ENCODE data around the gene BIRC5. TPM values are rescaled to one million over a fixed set of nuclear protein-coding genes. Genes with fewer than 3 reads are reported as not detected.
A peak's percentile ranks its signal among the peaks of the same experiment; 100 is the strongest.

Gene BIRC5
- 10 to 100 TPM in 1 of 5 experiments, not detected in 4; 49.0 TPM for total RNA-seq
- not detected for polyA plus RNA-seq
- 0.54 reads per million for total RNA-seq

DNA sequence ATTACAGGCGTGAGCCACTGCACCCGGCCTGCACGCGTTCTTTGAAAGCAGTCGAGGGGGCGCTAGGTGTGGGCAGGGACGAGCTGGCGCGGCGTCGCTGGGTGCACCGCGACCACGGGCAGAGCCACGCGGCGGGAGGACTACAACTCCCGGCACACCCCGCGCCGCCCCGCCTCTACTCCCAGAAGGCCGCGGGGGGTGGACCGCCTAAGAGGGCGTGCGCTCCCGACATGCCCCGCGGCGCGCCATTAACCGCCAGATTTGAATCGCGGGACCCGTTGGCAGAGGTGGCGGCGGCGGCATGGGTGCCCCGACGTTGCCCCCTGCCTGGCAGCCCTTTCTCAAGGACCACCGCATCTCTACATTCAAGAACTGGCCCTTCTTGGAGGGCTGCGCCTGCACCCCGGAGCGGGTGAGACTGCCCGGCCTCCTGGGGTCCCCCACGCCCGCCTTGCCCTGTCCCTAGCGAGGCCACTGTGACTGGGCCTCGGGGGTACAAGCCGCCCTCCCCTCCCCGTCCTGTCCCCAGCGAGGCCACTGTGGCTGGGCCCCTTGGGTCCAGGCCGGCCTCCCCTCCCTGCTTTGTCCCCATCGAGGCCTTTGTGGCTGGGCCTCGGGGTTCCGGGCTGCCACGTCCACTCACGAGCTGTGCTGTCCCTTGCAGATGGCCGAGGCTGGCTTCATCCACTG lies at the start of gene BIRC5:
TSS of gene BIRC5 (plus strand) at position 238 of the 690 bp plus-strand sequence. CDS start at position 302, 64 bp downstream.
- Mint-ChIP-seq H3K4me3 (peak within 1 kb of the TSS; percentile 38 to 97 (median 68)), H3K4me1 (peaks cover 0 to 20% (median 4%) of the 10 kb centered on the region in 7 donors), H3K27me3 (no peaks in the 10 kb centered on the region), H3K27ac (peak within 1 kb of the TSS in 1 of 9 donors; percentile 87), H3K36me3 (peaks cover 0 to 5% (median 0%) of the 10 kb centered on the region in 5 donors), H3K9me3 (no peaks in the 10 kb centered on the region)
- CTCF ChIA-PET = interaction anchor here (1.2 kb wide), 1 partner anchor 103 kb away, joined by 3 read pairs; no protein-coding TSS in a partner anchor
- Histone ChIP-seq H3K4me3 (ENCODE audit: low read length) (peak within 1 kb of the TSS; percentile 38), H3K27ac (ENCODE audit: low read depth, low read length) (no peak within 1 kb of the TSS), H3K36me3 (ENCODE audit: control insufficient read depth in 2 of 3, insufficient read depth in 3 of 3, low read length in 3 of 3) (no peaks in the 10 kb centered on the region), H3K27me3 (ENCODE audit: control insufficient read depth in 2 of 2, insufficient read depth in 2 of 2, low read length in 2 of 2) (no peaks in the 10 kb centered on the region), H3K4me1 (ENCODE audit: control insufficient read depth in 2 of 2, insufficient read depth in 2 of 2, low read length in 2 of 2) (peaks cover 5 to 6% of the 10 kb centered on the region in 2 donors), H3K9me3 (ENCODE audit: control insufficient read depth in 2 of 3, low read length in 3 of 3) (no peaks in the 10 kb centered on the region)
- DNase-seq (peak; percentile 78 to 95 (median 88)), ATAC-seq (peak; percentile 100)
- POLR2A ChIA-PET = interaction anchor here (0.9 kb wide), 2 partner anchors 9 to 40 kb away, joined by 3 read pairs; no protein-coding TSS in a partner anchor
- intact Hi-C loops (cut with micrococcal nuclease) = loop anchor here (1.0 to 10.0 kb wide), 7 partner anchors 27 to 164 kb away; partner anchors contain the start of genes AFMID (in 1 of the 2), C17orf99 (in 1 of the 2), PGS1 (in 1 of the 2) and SYNGR2 (in 1 of the 2)

- ChIA-PET POLR2A (interaction anchor here (1.0 to 1.1 kb wide), 2 partner anchors 30 to 44 kb away, joined by 3 read pairs; no protein-coding TSS in a partner anchor), CTCF (no interaction called here)
- Histone ChIP-seq H3K36me3 (ENCODE audit: control insufficient read depth in 2 of 3, insufficient read depth in 3 of 3, low read length in 3 of 3) (no peaks in the 10 kb centered on the region), H3K9me3 (ENCODE audit: control insufficient read depth in 2 of 3, low read length in 3 of 3) (no peaks in the 10 kb centered on the region), H3K27ac (ENCODE audit: low read depth, low read length) (no peak overlapping the region), H3K4me1 (ENCODE audit: control insufficient read depth in 2 of 2, insufficient read depth in 2 of 2, low read length in 2 of 2) (peaks cover 0 to 11% of the 10 kb centered on the region in 2 donors), H3K4me3 (ENCODE audit: low read length) (no peak overlapping the region), H3K27me3 (ENCODE audit: control insufficient read depth in 2 of 2, insufficient read depth in 2 of 2, low read length in 2 of 2) (no peaks in the 10 kb centered on the region)
- Mint-ChIP-seq H3K27me3 (no peaks in the 10 kb centered on the region), H3K4me1 (peaks cover 0 to 9% (median 4%) of the 10 kb centered on the region in 7 donors), H3K36me3 (no peaks in the 10 kb centered on the region), H3K4me3 (no peak overlapping the region), H3K9me3 (no peaks in the 10 kb centered on the region), H3K27ac (no peak overlapping the region)
- DNase-seq = no peak
- intact Hi-C loops (cut with micrococcal nuclease) = loop anchor here (5.0 kb wide), 2 partner anchors 33 to 47 kb away; partner anchors contain the start of genes BIRC5 (in 1 of the 2) and TMC8 (in 1 of the 2)
- ATAC-seq = no peak
Measured at GRCh38 chr17:78164748-78165607, 49.1 kb upstream of the BIRC5 start.

DNA sequence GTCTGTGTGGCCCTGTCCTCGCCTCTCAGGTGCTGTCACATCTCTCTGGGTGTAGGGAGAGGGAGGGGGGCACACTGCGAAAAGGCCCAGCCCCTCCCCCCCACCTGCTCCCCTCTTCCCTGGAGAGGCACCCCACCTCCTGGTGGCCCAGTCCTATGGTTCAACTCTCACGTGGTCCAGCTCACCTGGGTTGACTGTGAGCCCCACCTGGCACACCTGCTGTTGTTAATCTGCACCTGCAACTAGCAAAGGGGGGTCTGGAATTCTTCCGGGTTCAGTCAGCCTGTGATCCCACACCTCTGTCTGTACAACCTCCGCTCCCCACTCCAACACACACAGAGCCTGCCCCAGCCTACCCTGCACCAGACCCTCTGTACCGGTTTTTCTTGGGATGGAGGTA lies 47.6 kb upstream of the BIRC5 start:
- no peaks in the 10 kb centered on the region for H3K27me3 ChIP-seq (ENCODE audit: control insufficient read depth in 2 of 2, insufficient read depth in 2 of 2, low read length in 2 of 2)
- H3K27me3 Mint-ChIP-seq = no peaks in the 10 kb centered on the region
- peak overlapping the region in 1 of 10 donors; percentile 16 for H3K4me3 Mint-ChIP-seq
- POLR2A ChIA-PET = interaction anchor here (0.8 kb wide), 1 partner anchor 32 kb away, joined by 3 read pairs; no protein-coding TSS in a partner anchor
- no peak for ATAC-seq
- intact Hi-C loops (cut with micrococcal nuclease) = loop anchor here (5.0 kb wide), 2 partner anchors 34 to 46 kb away; partner anchors contain the start of genes BIRC5 (in 1 of the 2) and TMC8 (in 1 of the 2)
- no peaks in the 10 kb centered on the region for H3K9me3 ChIP-seq (ENCODE audit: control insufficient read depth in 2 of 3, low read length in 3 of 3)
- H3K4me1 ChIP-seq (ENCODE audit: control insufficient read depth in 2 of 2, insufficient read depth in 2 of 2, low read length in 2 of 2) = peaks cover 0 to 13% of the 10 kb centered on the region in 2 donors
- no peaks in the 10 kb centered on the region for H3K9me3 Mint-ChIP-seq
- CTCF ChIA-PET = no interaction called here
- peaks cover 0 to 9% (median 0%) of the 10 kb centered on the region in 3 experiments for H3K36me3 ChIP-seq (ENCODE audit: control insufficient read depth in 2 of 3, insufficient read depth in 3 of 3, low read length in 3 of 3)
- no peak for DNase-seq
- H3K4me1 Mint-ChIP-seq = peaks cover 2 to 21% (median 16%) of the 10 kb centered on the region in 7 donors
- H3K36me3 Mint-ChIP-seq = peaks cover 0 to under 1% (median 0%) of the 10 kb centered on the region in 5 donors
- no peak overlapping the region for H3K27ac ChIP-seq (ENCODE audit: low read depth, low read length)
- no peak overlapping the region for H3K27ac Mint-ChIP-seq
- no peak overlapping the region for H3K4me3 ChIP-seq (ENCODE audit: low read length)

DNA sequence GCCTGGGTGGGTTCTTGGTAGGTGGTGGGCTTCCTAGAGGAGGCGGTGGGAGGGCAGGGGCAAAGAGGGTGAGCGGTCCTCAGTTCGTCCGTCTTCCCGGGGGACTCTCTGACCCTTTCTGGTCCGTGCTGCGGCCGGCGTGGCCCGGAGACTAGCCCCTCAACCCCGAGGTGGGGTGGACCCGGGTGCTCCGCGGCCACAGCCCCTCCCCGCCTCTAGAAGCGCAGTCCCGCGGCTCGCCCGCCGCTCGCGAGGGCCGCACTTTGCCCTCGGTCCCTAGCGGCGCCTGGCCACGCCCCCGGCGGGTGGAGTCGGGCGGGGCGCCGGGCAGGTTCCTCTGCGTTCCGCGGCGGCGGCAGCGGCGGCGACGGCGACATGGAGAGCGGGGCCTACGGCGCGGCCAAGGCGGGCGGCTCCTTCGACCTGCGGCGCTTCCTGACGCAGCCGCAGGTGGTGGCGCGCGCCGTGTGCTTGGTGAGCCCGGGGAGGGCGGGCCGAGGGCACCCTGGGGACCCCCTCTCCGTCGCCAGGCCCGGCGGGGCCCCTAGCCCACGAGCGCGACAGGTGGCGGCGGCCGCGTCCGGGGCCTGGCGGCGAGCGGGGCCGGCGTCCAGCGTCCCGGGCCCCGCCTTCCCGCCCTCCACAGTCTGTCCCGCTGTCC lies 45.7 kb upstream of the BIRC5 start, which contains the start of gene SYNGR2:
TSS of gene SYNGR2 (plus strand) at position 340 of the 661 bp plus-strand sequence. CDS start at position 376, 36 bp downstream.
- Histone ChIP-seq H3K4me1 (ENCODE audit: control insufficient read depth in 2 of 2, insufficient read depth in 2 of 2, low read length in 2 of 2) (peaks cover 6 to 25% of the 10 kb centered on the region in 2 donors), H3K27ac (ENCODE audit: low read depth, low read length) (peak within 1 kb of the TSS; percentile 89), H3K4me3 (ENCODE audit: low read length) (peak within 1 kb of the TSS; percentile 58), H3K27me3 (ENCODE audit: control insufficient read depth in 2 of 2, insufficient read depth in 2 of 2, low read length in 2 of 2) (no peaks in the 10 kb centered on the region), H3K36me3 (ENCODE audit: control insufficient read depth in 2 of 3, insufficient read depth in 3 of 3, low read length in 3 of 3) (peaks cover 0 to 18% (median 0%) of the 10 kb centered on the region in 3 experiments), H3K9me3 (ENCODE audit: control insufficient read depth in 2 of 3, low read length in 3 of 3) (no peaks in the 10 kb centered on the region)
- intact Hi-C loops (cut with micrococcal nuclease) = loop anchor here (1.0 to 5.0 kb wide), 6 partner anchors 18 to 502 kb away; partner anchors contain the start of genes TMC8 (in 2 of the 2), AFMID (in 1 of the 2), BIRC5 (in 1 of the 2) and TK1 (in 1 of the 2)
- Mint-ChIP-seq H3K9me3 (no peaks in the 10 kb centered on the region), H3K27me3 (no peaks in the 10 kb centered on the region), H3K4me1 (peaks cover 22 to 40% (median 35%) of the 10 kb centered on the region in 7 donors), H3K4me3 (peak within 1 kb of the TSS; percentile 64 to 83 (median 73)), H3K27ac (peak within 1 kb of the TSS; percentile 31 to 88 (median 66)), H3K36me3 (peaks cover 0 to 7% (median 0%) of the 10 kb centered on the region in 5 donors)
- DNase-seq (peak; percentile 80 to 94 (median 87)), ATAC-seq (peak; percentile 91)
- CTCF ChIA-PET = interaction anchor here (0.6 kb wide), 1 partner anchor 724 kb away, joined by 3 read pairs; no protein-coding TSS in a partner anchor
- POLR2A ChIA-PET = interaction anchor here (0.6 to 2.2 kb wide), 6 partner anchors 15 to 54 kb away, joined by 3 to 12 read pairs (median 6); no protein-coding TSS in a partner anchor

DNA sequence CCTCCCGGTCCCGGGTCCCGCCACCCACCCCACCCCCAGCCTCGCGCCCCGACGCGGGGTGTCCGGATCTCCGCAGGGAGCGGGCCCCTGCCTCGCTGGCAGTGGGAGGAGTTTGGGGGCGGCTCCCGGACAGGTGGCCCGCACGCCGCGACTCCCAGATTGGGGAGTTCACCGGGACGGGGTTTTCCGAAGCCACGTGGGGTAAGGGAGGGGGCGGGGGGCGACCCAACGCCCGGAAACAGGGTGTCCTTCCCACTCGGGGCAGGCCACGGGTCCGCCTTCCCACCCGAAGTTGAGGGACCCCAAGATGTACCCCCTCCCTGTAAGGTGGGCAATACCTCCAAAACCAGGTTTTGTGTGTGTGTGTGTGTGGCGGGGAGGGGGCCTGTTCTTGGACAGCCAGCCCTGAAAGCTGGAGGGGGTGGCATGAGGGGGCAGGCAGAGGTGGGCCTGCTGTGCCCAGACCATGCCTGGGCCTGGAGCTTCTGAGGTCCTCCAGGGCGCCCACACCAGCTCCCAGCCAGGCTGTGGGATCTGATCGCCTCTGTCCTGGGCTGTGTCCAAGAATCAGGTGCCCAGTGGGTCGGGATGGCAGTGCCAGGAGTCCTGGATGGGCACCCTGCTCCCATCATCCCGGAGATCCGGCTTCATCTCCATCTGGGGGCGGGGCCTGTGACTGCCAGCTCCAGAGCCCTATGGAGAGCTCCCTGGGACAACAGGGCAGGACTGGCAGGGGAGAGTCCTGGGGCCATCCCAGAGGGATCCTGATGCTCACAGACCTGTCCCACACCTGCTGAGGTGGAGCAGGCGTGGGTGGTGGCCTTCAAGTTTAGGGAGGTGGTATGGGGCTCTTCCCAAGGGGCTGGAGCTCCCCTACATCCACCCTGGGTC lies 44.9 kb upstream of the BIRC5 start:
- ChIA-PET CTCF (interaction anchor here (1.2 kb wide), 1 partner anchor 31 kb away, joined by 3 read pairs; no protein-coding TSS in a partner anchor), POLR2A (interaction anchor here (0.6 to 2.2 kb wide), 16 partner anchors 22 to 211 kb away, joined by 3 to 12 read pairs (median 4); partner anchors contain the start of genes TMC8 and TNRC6C)
- no peaks in the 10 kb centered on the region for H3K27me3 ChIP-seq (ENCODE audit: control insufficient read depth in 2 of 2, insufficient read depth in 2 of 2, low read length in 2 of 2)
- ATAC-seq (peak; percentile 69), DNase-seq (peak in 6 of 9 donors; percentile 25 to 73 (median 32))
- peaks cover 13 to 32% of the 10 kb centered on the region in 2 donors for H3K4me1 ChIP-seq (ENCODE audit: control insufficient read depth in 2 of 2, insufficient read depth in 2 of 2, low read length in 2 of 2)
- peak overlapping the region; percentile 89 for H3K27ac ChIP-seq (ENCODE audit: low read depth, low read length)
- H3K27ac Mint-ChIP-seq = peak overlapping the region; percentile 31 to 88 (median 64)
- H3K4me3 ChIP-seq (ENCODE audit: low read length) = peak overlapping the region; percentile 58
- H3K27me3 Mint-ChIP-seq = no peaks in the 10 kb centered on the region
- H3K36me3 Mint-ChIP-seq = peaks cover 0 to 10% (median 0%) of the 10 kb centered on the region in 5 donors
- intact Hi-C loops (cut with micrococcal nuclease) = loop anchor here (1.0 to 5.0 kb wide), 6 partner anchors 18 to 502 kb away; partner anchors contain the start of genes TMC8 (in 2 of the 2), AFMID (in 1 of the 2), BIRC5 (in 1 of the 2) and TK1 (in 1 of the 2)
- H3K9me3 ChIP-seq (ENCODE audit: control insufficient read depth in 2 of 3, low read length in 3 of 3) = no peaks in the 10 kb centered on the region
- H3K9me3 Mint-ChIP-seq = no peaks in the 10 kb centered on the region
- peak overlapping the region; percentile 62 to 83 (median 72) for H3K4me3 Mint-ChIP-seq
- peaks cover 29 to 48% (median 43%) of the 10 kb centered on the region in 7 donors for H3K4me1 Mint-ChIP-seq
- peaks cover 0 to 18% (median 0%) of the 10 kb centered on the region in 3 experiments for H3K36me3 ChIP-seq (ENCODE audit: control insufficient read depth in 2 of 3, insufficient read depth in 3 of 3, low read length in 3 of 3)

All from naive thymus-derived CD4-positive, alpha-beta T cell (primary cell).